Cardiac muscle cell (in vitro differentiated cells and primary cell): Measurements from ENCODE around the gene NUP205. TPM values are rescaled to one million over a fixed set of nuclear protein-coding genes. Genes with fewer than 3 reads are reported as not detected.

Experiments
- DNase-seq, 2 donors: peaks; one replicate each; pipeline versions ENCODE4 v3.0.0 to v3.0.0-alpha.2; 2010 to 2017; ENCODE audit warnings: low read depth in 1 of 2, low spot score in 1 of 2
- H3K27ac ChIP-seq: fragments of 200-600 bp; sonication (generic); 2 replicates; pipeline ENCODE4 v1.5.1; 2016
- H3K27me3 ChIP-seq: fragments of 200-600 bp; sonication (generic); 2 replicates; pipeline ENCODE4 v1.6.0; 2016; ENCODE audit warnings: control low read depth
- H3K36me3 ChIP-seq: fragments of 200-600 bp; sonication (generic); 2 replicates; pipeline ENCODE4 v1.5.1; 2016; ENCODE audit warnings: control low read depth
- H3K4me1 ChIP-seq: fragments of 200-600 bp; sonication (generic); 2 replicates; pipeline ENCODE4 v1.8.1; 2017; ENCODE audit warnings: low read depth, mild to moderate bottlenecking, mixed run types
- H3K4me3 ChIP-seq: fragments of 200-600 bp; sonication (generic); 2 replicates; pipeline ENCODE4 v1.5.1; 2016; ENCODE audit warnings: mild to moderate bottlenecking
- H3K9me3 ChIP-seq: fragments of 200-600 bp; sonication (generic); 2 replicates; pipeline ENCODE4 v1.5.1; 2017; ENCODE audit warnings: low read depth, mild to moderate bottlenecking, control low read depth
- polyA plus RNA-seq: library from polyadenylated mRNA; unstranded; fragments of >200 nt; fragmentation: Nextera tagmentation; extraction: Ambion mirVana; gene quantifications from 2 replicates; pipeline ENCODE4 v1.2.1, GENCODE V29; 2016
- total RNA-seq: library from RNA; depleted of rRNA; stranded (reverse); fragments of >200 nt; gene quantifications from 2 replicates; pipeline ENCODE4 v1.2.3, GENCODE V29; 2016
- TF ChIP-seq, protein P1 (sequence below): IDR thresholded peaks from 2 replicates; pipeline ENCODE4 v1.5.1; 2012; ENCODE audit warnings: low read depth, mild to moderate bottlenecking, low read length

The NUP205 gene
- total and polyA plus RNA-seq, 2 experiments from 2014 or later = 21.8 to 33.9 TPM

DNA sequence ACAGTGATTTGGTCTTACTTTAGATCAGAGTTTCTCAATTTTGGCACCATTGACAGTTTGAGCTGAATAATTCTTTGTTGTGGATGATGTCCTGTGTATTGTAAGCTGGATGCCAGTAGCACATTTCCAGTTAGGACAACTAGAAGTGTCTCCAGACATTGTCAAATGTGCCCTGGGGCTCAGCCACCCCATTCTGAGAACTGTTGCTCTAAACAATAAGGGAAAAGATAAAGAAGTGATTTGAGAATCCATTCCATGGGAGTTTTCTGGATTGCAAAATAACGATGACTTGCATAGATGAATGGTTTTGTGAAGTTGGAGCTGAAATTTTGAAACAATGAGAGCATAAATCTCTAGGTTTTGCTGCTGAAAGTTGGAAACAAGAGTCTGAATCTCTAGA is 44.6 kb downstream of the NUP205 start:
- Histone ChIP-seq H3K36me3 (peaks cover 66% of the 10 kb centered on the region), H3K27ac (no peak overlapping the region), H3K9me3 (no peaks in the 10 kb centered on the region), H3K4me1 (no peaks in the 10 kb centered on the region), H3K27me3 (no peaks in the 10 kb centered on the region), H3K4me3 (no peak overlapping the region)
- TF ChIP-seq, protein P1, sequence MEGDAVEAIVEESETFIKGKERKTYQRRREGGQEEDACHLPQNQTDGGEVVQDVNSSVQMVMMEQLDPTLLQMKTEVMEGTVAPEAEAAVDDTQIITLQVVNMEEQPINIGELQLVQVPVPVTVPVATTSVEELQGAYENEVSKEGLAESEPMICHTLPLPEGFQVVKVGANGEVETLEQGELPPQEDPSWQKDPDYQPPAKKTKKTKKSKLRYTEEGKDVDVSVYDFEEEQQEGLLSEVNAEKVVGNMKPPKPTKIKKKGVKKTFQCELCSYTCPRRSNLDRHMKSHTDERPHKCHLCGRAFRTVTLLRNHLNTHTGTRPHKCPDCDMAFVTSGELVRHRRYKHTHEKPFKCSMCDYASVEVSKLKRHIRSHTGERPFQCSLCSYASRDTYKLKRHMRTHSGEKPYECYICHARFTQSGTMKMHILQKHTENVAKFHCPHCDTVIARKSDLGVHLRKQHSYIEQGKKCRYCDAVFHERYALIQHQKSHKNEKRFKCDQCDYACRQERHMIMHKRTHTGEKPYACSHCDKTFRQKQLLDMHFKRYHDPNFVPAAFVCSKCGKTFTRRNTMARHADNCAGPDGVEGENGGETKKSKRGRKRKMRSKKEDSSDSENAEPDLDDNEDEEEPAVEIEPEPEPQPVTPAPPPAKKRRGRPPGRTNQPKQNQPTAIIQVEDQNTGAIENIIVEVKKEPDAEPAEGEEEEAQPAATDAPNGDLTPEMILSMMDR = no peak
- peak in 1 of 2 donors; percentile 71 for DNase-seq

DNA sequence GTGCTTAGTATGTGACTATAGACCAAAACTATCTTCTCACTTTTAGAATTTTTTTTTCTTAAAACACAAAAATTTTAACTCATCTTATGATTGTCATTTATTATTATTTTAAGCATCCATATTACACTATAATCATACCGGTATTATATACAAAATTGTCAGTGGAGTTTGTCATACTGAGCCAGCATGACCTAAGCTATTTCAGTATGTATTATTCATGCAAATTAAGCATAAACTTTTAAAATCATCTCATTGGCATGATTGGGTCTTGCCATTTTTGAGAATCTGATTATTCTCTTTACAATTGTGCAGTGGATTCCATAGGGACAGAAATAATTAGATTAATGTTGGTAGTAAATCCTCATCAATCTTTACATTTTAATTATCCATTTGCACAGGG is 58.4 kb downstream of the NUP205 start:
- Histone ChIP-seq H3K27me3 (no peaks in the 10 kb centered on the region), H3K27ac (no peak overlapping the region), H3K4me3 (no peak overlapping the region), H3K9me3 (no peaks in the 10 kb centered on the region), H3K4me1 (peaks cover 17% of the 10 kb centered on the region), H3K36me3 (peaks cover 27% of the 10 kb centered on the region)
- TF ChIP-seq, protein P1 = no peak
- no peak for DNase-seq

DNA sequence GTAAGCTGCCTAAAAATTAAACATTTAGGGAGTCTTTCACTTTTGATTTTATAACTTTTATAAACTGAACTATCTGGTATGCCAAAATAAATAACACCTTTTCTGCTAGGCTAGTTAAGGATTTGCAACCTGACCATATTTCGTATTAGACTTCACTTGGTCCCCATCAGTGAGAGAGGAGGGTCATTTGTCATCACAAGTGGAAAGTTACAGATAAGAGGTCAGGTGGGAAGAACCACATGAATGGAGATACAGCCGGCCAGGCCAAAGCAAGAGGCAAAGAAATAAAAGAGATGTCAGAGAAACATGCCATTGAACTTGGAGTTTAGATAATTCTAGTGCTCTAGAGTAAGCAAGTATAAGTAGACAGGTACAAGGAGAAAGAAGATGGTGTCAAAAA is 60.1 kb downstream of the NUP205 start:
- Histone ChIP-seq H3K27ac (no peak overlapping the region), H3K36me3 (peaks cover 25% of the 10 kb centered on the region), H3K4me3 (no peak overlapping the region), H3K4me1 (peaks cover 17% of the 10 kb centered on the region), H3K9me3 (no peaks in the 10 kb centered on the region), H3K27me3 (no peaks in the 10 kb centered on the region)
- DNase-seq = peak in 1 of 2 donors; percentile 73
- TF ChIP-seq, protein P1 = no peak

DNA sequence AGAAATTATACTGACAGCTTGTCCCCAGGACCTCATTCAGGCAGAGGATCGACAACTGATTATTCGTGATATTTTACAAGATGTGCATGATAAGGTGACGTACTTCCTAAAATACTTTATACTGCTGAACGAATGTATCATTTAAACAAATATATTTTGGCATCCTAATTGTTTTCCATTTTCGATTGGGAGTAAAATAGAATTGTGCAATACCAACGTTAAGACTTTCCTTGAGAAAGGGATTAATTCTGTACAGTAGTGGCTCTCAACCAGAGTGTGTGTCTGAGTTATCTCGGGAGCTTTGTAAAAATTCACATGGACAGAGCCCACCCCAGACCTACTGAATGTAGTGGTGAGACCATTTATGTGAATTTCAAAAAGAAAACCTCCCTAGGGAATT is 60.8 kb downstream of the NUP205 start:
- H3K27ac ChIP-seq = no peak overlapping the region
- no peaks in the 10 kb centered on the region for H3K27me3 ChIP-seq
- H3K4me3 ChIP-seq = no peak overlapping the region
- TF ChIP-seq, protein P1 = no peak
- no peaks in the 10 kb centered on the region for H3K9me3 ChIP-seq
- H3K36me3 ChIP-seq = peaks cover 32% of the 10 kb centered on the region
- DNase-seq = no peak
- peaks cover 17% of the 10 kb centered on the region for H3K4me1 ChIP-seq

DNA sequence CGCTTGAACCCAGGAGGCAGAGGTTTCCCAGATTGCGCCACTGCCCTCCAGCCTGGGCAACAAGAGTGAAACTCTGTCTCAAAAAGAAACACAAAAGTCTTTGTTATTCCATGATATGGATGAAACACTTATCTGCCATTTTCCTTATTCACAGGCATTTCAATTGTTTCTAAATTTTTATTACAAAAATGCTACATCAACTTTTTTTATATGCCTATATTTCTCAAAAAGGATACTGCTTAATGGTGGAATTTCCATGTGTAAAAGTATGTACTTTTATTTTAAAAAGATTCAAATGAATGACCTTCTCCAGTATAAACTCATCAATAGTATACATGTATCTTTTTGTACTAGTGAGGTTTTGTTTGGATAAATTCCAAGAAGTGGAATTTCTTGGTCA is 62.7 kb downstream of the NUP205 start:
- Histone ChIP-seq H3K4me1 (peaks cover 17% of the 10 kb centered on the region), H3K36me3 (peaks cover 26% of the 10 kb centered on the region), H3K9me3 (no peaks in the 10 kb centered on the region), H3K27ac (no peak overlapping the region), H3K27me3 (no peaks in the 10 kb centered on the region), H3K4me3 (no peak overlapping the region)
- peak in 1 of 2 donors; percentile 7 for DNase-seq
- TF ChIP-seq, protein P1 = no peak
